Skeletal muscle satellite cell (primary cell): ENCODE results near the gene FOXP3. TPM values are rescaled to one million over a fixed set of nuclear protein-coding genes. Genes with fewer than 3 reads are reported as not detected.
"Not testable (repeated sequence)": the region's sequence is repeated elsewhere in the genome, so short reads cannot be mapped to it uniquely, and the experiment has no call there.

ENCODE experiments used
- H3K27me3 ChIP-seq: 2 replicates; pipeline ENCODE4 v1.7.0; 2013; ENCODE audit warnings: low read length; ENCODE audit not compliant: control insufficient read depth, insufficient read depth
- H3K36me3 ChIP-seq: 2 replicates; pipeline ENCODE4 v1.7.0; 2013; ENCODE audit warnings: mild to moderate bottlenecking, control low read depth, low read length; ENCODE audit not compliant: insufficient read depth
- H3K4me1 ChIP-seq: 2 replicates; pipeline ENCODE4 v1.7.0; 2013; ENCODE audit warnings: low read length; ENCODE audit not compliant: control insufficient read depth, insufficient read depth
- H3K4me2 ChIP-seq: 2 replicates; pipeline ENCODE4 v1.7.0; 2013; ENCODE audit warnings: mild to moderate bottlenecking, low read length
- H3K4me3 ChIP-seq: 2 replicates; pipeline ENCODE4 v1.7.0; 2013; ENCODE audit warnings: low read length
- H3K9ac ChIP-seq: 2 replicates; pipeline ENCODE4 v1.7.0; 2013; ENCODE audit warnings: mild to moderate bottlenecking, low read depth, low read length, moderate library complexity
- H3K9me3 ChIP-seq: replicated peaks from 2 replicates; pipeline ENCODE4 v1.7.0; 2013; ENCODE audit warnings: mild to moderate bottlenecking, control low read depth, low read length
- total RNA-seq: library from RNA; depleted of rRNA; stranded (reverse); fragments of >200 nt; gene quantifications from 2 replicates; pipeline ENCODE4 v1.2.3, GENCODE V29; 2012; rRNA removed

The FOXP3 gene, protein sequence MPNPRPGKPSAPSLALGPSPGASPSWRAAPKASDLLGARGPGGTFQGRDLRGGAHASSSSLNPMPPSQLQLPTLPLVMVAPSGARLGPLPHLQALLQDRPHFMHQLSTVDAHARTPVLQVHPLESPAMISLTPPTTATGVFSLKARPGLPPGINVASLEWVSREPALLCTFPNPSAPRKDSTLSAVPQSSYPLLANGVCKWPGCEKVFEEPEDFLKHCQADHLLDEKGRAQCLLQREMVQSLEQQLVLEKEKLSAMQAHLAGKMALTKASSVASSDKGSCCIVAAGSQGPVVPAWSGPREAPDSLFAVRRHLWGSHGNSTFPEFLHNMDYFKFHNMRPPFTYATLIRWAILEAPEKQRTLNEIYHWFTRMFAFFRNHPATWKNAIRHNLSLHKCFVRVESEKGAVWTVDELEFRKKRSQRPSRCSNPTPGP
- total RNA-seq: under 0.01 TPM in 1 of 2 replicates, not detected in the other

DNA sequence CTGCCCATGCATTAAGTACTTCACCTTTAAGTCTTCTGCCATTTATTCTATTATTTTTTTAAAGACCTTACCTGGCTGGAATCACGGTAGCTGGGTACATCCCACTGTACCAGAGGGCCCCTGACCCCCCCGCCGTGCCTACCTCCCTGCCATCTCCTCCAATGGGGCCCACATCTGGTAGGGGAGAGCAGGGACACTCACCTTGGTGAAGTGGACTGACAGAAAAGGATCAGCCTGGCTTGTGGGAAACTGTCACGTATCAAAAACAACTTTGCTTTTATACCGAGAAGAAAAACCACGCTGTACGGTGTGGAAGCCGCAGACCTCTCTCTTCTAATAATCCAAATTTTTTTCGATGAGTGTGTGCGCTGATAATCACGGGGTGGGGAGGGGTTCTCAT is at the start of gene FOXP3:
TSS of gene FOXP3 (minus strand) at position 251 of the 400 bp plus-strand sequence. CDS start 6,205 bp downstream, outside the sequence.
- no peaks in the 10 kb centered on the region for H3K36me3 ChIP-seq
- H3K4me2 ChIP-seq: no peak within 1 kb of the TSS
- H3K9me3 ChIP-seq: no peaks in the 10 kb centered on the region
- no peaks in the 10 kb centered on the region for H3K27me3 ChIP-seq
- peaks cover 5% of the 10 kb centered on the region for H3K4me1 ChIP-seq
- H3K4me3 ChIP-seq: no peak within 1 kb of the TSS
- no peak within 1 kb of the TSS for H3K9ac ChIP-seq

DNA sequence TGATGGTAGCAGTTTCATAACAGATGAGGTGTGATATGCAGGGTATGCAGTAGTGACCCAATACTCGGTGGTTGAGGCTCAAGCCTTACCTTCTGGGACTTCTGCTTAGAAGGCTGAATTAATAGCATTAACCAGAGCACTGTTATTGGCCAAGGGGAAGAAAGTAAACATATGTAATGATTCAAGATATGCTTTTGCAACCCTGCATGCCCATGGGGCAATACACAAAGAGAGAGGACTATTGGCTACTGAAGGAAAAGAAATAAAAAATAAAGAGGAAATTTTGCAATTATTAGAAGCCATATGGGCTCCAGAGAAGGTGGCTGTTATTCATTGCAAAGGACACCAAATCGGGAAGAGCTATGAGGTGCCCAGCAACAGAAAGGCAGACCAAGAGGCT is 47.7 kb upstream of the FOXP3 start:
- Histone ChIP-seq H3K4me1 (peaks cover 8% of the 10 kb centered on the region), H3K4me3 (no peak overlapping the region), H3K9ac (no peak overlapping the region), H3K27me3 (peaks cover 4% of the 10 kb centered on the region), H3K4me2 (no peak overlapping the region), H3K9me3 (no peaks in the 10 kb centered on the region), H3K36me3 (no peaks in the 10 kb centered on the region)

DNA sequence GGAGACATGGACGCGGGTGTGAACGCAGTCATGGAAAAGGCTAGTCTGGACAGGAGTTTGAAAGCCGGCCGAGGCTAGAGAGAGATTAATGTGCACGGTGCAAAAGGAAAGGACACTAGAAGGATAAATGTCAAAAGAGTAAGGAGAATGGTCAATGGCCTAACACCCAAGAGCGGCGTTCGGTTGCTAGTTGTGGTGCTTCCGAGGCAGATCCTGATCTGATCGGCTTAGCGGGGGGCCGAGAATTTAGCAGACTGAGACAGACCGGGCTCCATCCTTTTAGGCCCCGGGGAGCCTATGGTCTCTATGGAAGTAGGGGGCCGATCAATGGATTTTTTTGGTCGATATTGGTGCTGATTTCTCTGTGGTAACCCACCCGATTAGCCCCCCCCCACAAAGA is 45.9 kb upstream of the FOXP3 start:
- no peak overlapping the region for H3K9ac ChIP-seq
- H3K36me3 ChIP-seq: no peaks in the 10 kb centered on the region
- no peaks in the 10 kb centered on the region for H3K9me3 ChIP-seq
- peak overlapping the region; percentile 84 for H3K4me2 ChIP-seq
- peaks cover 6% of the 10 kb centered on the region for H3K27me3 ChIP-seq
- H3K4me3 ChIP-seq: peak overlapping the region; percentile 62
- H3K4me1 ChIP-seq: peaks cover 8% of the 10 kb centered on the region

DNA sequence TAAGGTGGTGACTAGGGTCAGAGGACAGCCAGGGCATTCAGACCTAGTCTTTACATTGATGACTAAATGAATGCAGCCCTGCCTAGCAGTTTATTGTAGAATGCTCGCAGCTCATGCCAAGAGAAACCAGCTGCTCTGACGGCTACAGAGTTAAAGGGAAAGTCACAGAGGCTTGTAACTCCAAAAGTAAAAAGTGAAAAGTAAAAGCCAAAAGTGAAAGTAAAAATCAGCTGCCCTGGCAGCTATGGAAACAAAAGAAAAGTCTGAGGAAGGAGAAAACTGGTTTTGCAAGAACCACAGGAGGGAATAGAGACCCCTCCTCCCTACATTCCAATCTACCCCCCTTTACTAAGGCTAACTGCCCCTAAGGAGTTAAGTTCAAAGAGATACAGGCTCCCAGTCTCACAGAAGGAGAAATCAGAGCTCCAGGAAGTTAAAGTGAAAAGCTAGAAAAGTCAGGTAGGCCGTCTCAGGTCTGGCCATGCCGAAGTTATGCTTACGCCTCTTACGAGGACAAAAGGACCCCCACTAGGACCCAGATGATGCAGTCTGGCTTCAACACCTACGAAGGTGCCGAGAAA is 45.0 kb upstream of the FOXP3 start:
- peaks cover 3% of the 10 kb centered on the region for H3K27me3 ChIP-seq
- no peaks in the 10 kb centered on the region for H3K9me3 ChIP-seq
- H3K4me1 ChIP-seq: peaks cover 8% of the 10 kb centered on the region
- H3K36me3 ChIP-seq: no peaks in the 10 kb centered on the region
- H3K9ac ChIP-seq: peak overlapping the region; percentile 67
- H3K4me2 ChIP-seq: peak overlapping the region; percentile 84
- peak overlapping the region; percentile 62 for H3K4me3 ChIP-seq

DNA sequence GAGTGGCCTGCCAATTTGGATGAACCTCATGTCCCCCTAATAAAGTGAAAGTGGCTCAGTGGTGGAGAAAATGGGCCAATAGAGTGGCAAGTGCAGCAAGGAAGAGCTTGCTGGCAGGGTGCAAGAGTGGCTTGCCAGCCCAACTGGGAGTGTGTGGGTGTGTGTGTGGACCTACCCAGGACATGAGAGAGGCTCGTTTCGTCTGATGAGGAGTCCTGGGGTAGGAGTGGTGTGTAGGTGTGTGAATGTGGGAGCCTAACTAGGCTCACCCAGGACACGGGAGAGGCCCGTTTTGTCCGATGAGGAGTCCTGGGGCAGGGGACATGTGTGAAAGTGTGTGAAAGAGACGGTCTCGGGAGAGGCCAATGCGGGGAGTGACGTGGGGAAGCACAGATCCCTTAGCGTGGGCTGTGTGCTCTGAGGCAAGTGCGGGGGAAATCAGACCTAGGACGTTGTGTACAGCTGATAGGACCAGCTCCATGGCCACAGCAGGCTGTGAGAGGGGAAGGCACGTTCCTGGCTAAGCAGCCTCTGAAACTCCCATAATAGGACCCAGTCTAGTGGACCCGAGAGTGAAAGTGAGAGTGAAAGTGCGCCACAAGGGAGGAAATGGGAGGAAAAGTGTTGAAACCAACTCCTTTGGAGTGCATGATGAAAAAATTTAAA is 44.2 kb upstream of the FOXP3 start:
- no peaks in the 10 kb centered on the region for H3K36me3 ChIP-seq
- peaks cover 3% of the 10 kb centered on the region for H3K27me3 ChIP-seq
- peak overlapping the region; percentile 67 for H3K9ac ChIP-seq
- H3K4me1 ChIP-seq: peaks cover 8% of the 10 kb centered on the region
- H3K9me3 ChIP-seq: no peaks in the 10 kb centered on the region
- H3K4me2 ChIP-seq: peak overlapping the region; percentile 84
- H3K4me3 ChIP-seq: peak overlapping the region; percentile 62

DNA sequence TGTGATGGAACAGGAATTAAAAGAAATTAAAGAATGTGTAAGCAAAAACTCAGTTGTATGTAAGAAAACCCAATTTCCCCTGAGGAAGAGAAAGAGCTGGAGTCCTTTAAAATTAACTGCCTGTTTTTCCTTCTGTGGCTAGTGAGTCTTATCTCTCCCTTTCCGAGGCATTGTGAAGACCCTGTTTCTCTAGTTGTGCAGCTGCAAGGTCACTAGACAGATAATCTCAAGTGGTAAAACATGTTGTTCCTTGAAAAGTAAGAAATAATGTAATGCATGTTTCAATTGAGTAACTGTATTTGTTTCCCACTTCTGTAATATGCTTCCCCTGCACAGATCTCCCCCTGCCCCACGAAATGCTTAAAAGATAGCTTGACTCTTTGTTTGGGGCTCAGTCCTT is 43.3 kb upstream of the FOXP3 start:
- H3K4me2 ChIP-seq, H3K4me1 ChIP-seq, H3K27me3 ChIP-seq, H3K9ac ChIP-seq, H3K36me3 ChIP-seq, H3K9me3 ChIP-seq, H3K4me3 ChIP-seq: not testable (repeated sequence)

DNA sequence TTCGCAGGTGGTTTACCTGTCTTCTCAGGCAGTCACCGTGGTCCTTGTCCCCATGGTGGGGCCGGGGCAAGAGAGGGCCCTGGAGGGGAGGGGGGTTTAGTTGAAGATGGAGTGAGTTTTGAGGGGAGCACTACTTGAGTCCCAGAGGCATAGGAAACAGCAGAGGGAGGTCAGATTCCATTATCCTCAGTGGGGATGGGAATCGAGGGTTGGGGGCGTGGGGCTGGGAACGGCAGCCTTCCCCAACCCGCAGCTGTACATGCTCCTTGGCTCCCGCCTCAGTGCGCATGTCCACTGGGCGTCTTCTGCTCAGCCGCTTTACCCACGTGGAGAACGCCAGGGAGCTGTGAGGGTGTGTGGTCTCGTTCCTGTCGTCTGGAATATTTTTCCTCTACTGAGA is 38.8 kb upstream of the FOXP3 start, which contains the start of gene GAGE10:
TSS of gene GAGE10 (plus strand) at position 301 of the 400 bp plus-strand sequence. CDS start 1,214 bp downstream, outside the sequence.
- Histone ChIP-seq H3K36me3 (no peaks in the 10 kb centered on the region), H3K27me3 (peaks cover 3% of the 10 kb centered on the region), H3K9me3 (no peaks in the 10 kb centered on the region), H3K4me1 (no peaks in the 10 kb centered on the region), H3K4me3 (no peak within 1 kb of the TSS), H3K4me2 (no peak within 1 kb of the TSS), H3K9ac (no peak within 1 kb of the TSS)

DNA sequence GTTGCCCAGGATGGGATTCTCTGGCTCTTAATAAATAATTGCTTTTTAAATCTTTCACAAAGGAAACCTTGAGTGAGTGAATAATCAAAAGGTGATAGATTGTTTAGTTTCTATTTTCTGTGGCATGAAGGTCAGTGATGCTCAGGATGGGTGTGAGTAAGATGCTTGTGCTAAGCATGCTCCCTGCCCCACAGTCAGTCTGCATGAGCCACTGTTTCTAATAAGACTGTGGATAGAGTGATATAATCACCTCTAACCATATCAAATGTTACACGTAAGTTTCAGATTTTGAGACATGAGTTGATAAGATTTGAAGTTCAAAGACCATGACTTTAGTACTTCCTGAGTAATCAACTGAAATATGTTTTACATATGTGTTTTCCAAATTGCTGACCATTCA is 36.2 kb upstream of the FOXP3 start:
- no peaks in the 10 kb centered on the region for H3K27me3 ChIP-seq
- H3K4me1 ChIP-seq: no peaks in the 10 kb centered on the region
- no peaks in the 10 kb centered on the region for H3K36me3 ChIP-seq
- no peak overlapping the region for H3K4me2 ChIP-seq
- H3K9me3 ChIP-seq: no peaks in the 10 kb centered on the region
- H3K9ac ChIP-seq: no peak overlapping the region
- no peak overlapping the region for H3K4me3 ChIP-seq

DNA sequence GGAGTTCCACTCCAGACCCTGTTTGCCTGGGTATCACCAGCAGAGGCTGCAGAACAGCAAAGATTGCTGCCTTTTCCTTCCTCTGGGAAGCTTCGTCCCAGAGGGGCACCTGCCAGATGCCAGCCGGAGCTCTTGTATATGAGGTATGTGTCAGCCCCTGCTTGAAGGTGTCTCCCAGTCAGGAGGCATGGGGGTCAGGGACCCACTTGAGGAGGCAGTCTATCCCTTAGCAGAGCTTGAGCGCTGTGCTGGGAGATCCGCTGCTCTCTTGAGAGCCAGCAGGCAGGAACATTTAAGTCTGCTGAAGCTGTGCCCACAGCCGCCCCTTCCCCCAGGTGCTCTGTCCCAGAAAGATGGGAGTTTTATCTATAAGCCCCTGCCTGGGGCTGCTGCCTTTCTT is 34.8 kb upstream of the FOXP3 start:
- H3K9ac ChIP-seq, H3K4me3 ChIP-seq, H3K36me3 ChIP-seq, H3K27me3 ChIP-seq, H3K4me1 ChIP-seq, H3K9me3 ChIP-seq, H3K4me2 ChIP-seq: not testable (repeated sequence)

DNA sequence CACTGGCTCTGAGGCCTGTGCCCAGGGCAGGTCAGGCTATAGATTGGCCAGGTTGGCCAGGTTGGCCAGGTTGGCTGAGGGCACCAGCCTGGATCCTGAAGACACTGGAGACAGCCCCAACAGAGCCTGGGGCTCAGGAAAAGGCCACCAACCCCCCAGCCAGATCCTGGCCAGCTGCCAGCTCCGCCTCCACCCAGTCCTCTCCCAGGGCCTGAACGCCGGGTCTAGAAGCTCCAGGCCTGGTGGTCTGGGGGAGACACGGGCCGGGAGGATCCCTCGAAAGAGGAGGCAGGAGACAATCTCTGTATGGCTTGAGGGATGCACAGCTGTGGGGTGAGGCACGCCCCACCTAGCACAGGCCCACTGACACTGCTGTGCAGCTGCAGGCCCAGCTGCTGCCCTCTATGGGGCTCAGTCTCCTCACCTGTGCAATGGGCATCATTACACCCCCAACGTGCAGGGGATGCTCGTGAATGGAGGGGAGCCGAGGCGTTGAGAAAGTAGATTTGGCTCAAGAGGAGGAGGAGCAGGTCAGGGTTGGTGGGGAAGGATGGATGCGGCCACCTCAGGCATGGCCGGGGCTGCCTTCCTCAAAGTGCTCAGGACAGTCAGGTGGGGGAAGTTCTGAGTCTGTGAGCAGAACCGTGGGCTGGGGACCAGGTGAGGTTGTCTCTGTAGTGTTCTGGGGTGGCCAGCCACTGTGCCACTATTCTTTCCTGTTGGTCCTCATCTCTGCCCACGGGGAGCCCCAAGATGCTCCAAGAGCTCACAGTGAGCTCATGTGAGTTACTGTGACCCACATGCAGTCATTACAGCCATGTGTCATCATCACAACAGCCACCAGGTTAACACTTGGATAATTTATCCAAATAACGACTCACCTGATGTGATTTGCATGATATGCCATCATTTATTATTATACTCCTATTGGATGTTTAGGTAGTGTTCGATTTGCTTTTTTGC is 28.2 kb upstream of the FOXP3 start:
- no peaks in the 10 kb centered on the region for H3K27me3 ChIP-seq
- no peak overlapping the region for H3K4me3 ChIP-seq
- H3K9ac ChIP-seq: no peak overlapping the region
- no peaks in the 10 kb centered on the region for H3K36me3 ChIP-seq
- no peak overlapping the region for H3K4me2 ChIP-seq
- no peaks in the 10 kb centered on the region for H3K4me1 ChIP-seq
- H3K9me3 ChIP-seq: no peaks in the 10 kb centered on the region
